IMR-90 (cell line): ENCODE results near the gene DMRT2. TPM values are rescaled to one million over a fixed set of nuclear protein-coding genes. Genes with fewer than 3 reads are reported as not detected.

ENCODE experiments used
- ATAC-seq: fragments of 200-7000 bp; cut with Tn5 transposase; 2 replicates; pipeline ENCODE4 v1.9.1; 2020; ENCODE audit warnings: low read depth, mild to moderate bottlenecking, moderate library complexity
- BruUV-seq: library from RNA; stranded (reverse); fragments of 400-500 nt; replicated peaks from 2 replicates; lab custom pipeline; 2021; lab: Mats Ljungman, UMichigan
- CTCF ChIA-PET: fragments of 300-600 bp; formaldehyde crosslinking; extraction: SDS; loops from one replicate; lab custom pipeline; 2021; ENCODE audit warnings: antibody characterized with exemption; lab: Yijun Ruan, JAX
- POLR2A ChIA-PET: fragments of 300-600 bp; sonication (Branson Sonifier 250); formaldehyde crosslinking; loops from one replicate; lab custom pipeline; 2022; ENCODE audit warnings: antibody characterized with exemption; ENCODE audit not compliant: unreplicated experiment; lab: Charles Lee
- DNase-seq: peaks from one replicate; pipeline ENCODE4 v3.0.0; 2013
- H2AFZ ChIP-seq: replicated peaks from 2 replicates; pipeline ENCODE3; 2013; ENCODE audit warnings: low read length, mild to moderate bottlenecking; ENCODE audit not compliant: poor library complexity
- H2AK5ac ChIP-seq: 2 replicates; pipeline ENCODE4 v1.6.1; 2013; ENCODE audit warnings: low read depth, low read length, inconsistent platforms
- H2AK9ac ChIP-seq: replicated peaks from 2 replicates; pipeline ENCODE3; 2013; ENCODE audit warnings: mild to moderate bottlenecking, low read depth, low read length, moderate library complexity; ENCODE audit not compliant: poor library complexity
- H2BK120ac ChIP-seq: 2 replicates; pipeline ENCODE4 v1.6.1; 2013; ENCODE audit warnings: low read depth, low read length, inconsistent platforms
- H2BK15ac ChIP-seq: 3 replicates; pipeline ENCODE4 v1.6.1; 2013; ENCODE audit warnings: low read depth, low read length, inconsistent platforms
- H2BK20ac ChIP-seq: 2 replicates; pipeline ENCODE4 v1.6.1; 2013; ENCODE audit warnings: low read depth, mild to moderate bottlenecking, inconsistent platforms, low read length, moderate library complexity
- H2BK5ac ChIP-seq: 2 replicates; pipeline ENCODE4 v1.6.1; 2013; ENCODE audit warnings: mild to moderate bottlenecking, low read depth, low read length, inconsistent platforms; ENCODE audit not compliant: poor library complexity, severe bottlenecking
- H3K14ac ChIP-seq: replicated peaks from 2 replicates; pipeline ENCODE4 v1.6.1; 2013; ENCODE audit warnings: low read depth, low read length, inconsistent platforms
- H3K18ac ChIP-seq: 2 replicates; pipeline ENCODE4 v1.6.1; 2013; ENCODE audit warnings: low read depth, low read length, control low read depth
- H3K23ac ChIP-seq: 2 replicates; pipeline ENCODE4 v1.6.1; 2013; ENCODE audit warnings: low read depth, low read length, inconsistent platforms
- H3K27ac ChIP-seq: 2 replicates; pipeline ENCODE4 v1.5.1; 2013; ENCODE audit warnings: mild to moderate bottlenecking, control low read depth, low read length; ENCODE audit not compliant: insufficient read depth
- H3K27me3 ChIP-seq: 2 replicates; pipeline ENCODE4 v1.6.1; 2013; ENCODE audit warnings: low read length; ENCODE audit not compliant: control insufficient read depth, insufficient read depth
- H3K36me3 ChIP-seq: 2 replicates; pipeline ENCODE4 v1.6.1; 2013; ENCODE audit warnings: low read length, mixed read lengths; ENCODE audit not compliant: control insufficient read depth, insufficient read depth
- H3K4ac ChIP-seq: 2 replicates; pipeline ENCODE4 v1.6.1; 2013; ENCODE audit warnings: low read depth, low read length, inconsistent platforms
- H3K4me1 ChIP-seq: 2 replicates; pipeline ENCODE4 v1.6.1; 2013; ENCODE audit warnings: low read length, mixed read lengths; ENCODE audit not compliant: control insufficient read depth, insufficient read depth
- H3K4me2 ChIP-seq: 2 replicates; pipeline ENCODE4 v1.6.1; 2013; ENCODE audit warnings: low read depth, mild to moderate bottlenecking, control low read depth, low read length, moderate library complexity
- H3K4me3 ChIP-seq: 2 replicates; pipeline ENCODE4 v1.5.1; 2013; ENCODE audit warnings: low read depth, mild to moderate bottlenecking, control low read depth, low read length, moderate library complexity; ENCODE audit not compliant: insufficient read depth
- H3K56ac ChIP-seq: 2 replicates; pipeline ENCODE4 v1.6.1; 2013; ENCODE audit warnings: low read length, inconsistent platforms; ENCODE audit not compliant: insufficient read depth; ENCODE audit errors: extremely low read depth
- H3K79me1 ChIP-seq, 2 experiments: 2 replicates each; pipeline ENCODE4 v1.6.1; 2013; ENCODE audit warnings: low read length in 2 of 2, inconsistent platforms in 1 of 2, low read depth in 1 of 2
- H3K9ac ChIP-seq: 2 replicates; pipeline ENCODE4 v1.6.1; 2013; ENCODE audit warnings: low read depth, low read length, control low read depth
- H3K9me1 ChIP-seq: 2 replicates; pipeline ENCODE4 v1.6.1; 2013; ENCODE audit warnings: low read length, inconsistent platforms; ENCODE audit not compliant: insufficient read depth
- H3K9me3 ChIP-seq: 2 replicates; pipeline ENCODE4 v1.6.1; 2013; ENCODE audit warnings: low read length; ENCODE audit not compliant: control insufficient read depth, insufficient read depth
- H4K20me1 ChIP-seq: 2 replicates; pipeline ENCODE4 v1.6.1; 2013; ENCODE audit warnings: low read length, inconsistent platforms; ENCODE audit not compliant: insufficient read depth
- H4K5ac ChIP-seq: 2 replicates; pipeline ENCODE4 v1.6.1; 2013; ENCODE audit warnings: mild to moderate bottlenecking, low read depth, low read length, control low read depth
- H4K8ac ChIP-seq, 2 experiments: 2 replicates each; pipeline ENCODE4 v1.6.1; 2013; ENCODE audit warnings: low read depth in 2 of 2, low read length in 2 of 2, control low read depth in 1 of 2, inconsistent platforms in 1 of 2
- H4K91ac ChIP-seq: 2 replicates; pipeline ENCODE4 v1.6.1; 2013; ENCODE audit warnings: low read depth, low read length, inconsistent platforms; ENCODE audit not compliant: insufficient read depth
- CEBPB ChIP-seq: IDR thresholded peaks from 2 replicates; pipeline ENCODE4 v1.6.1; 2012; ENCODE audit warnings: low read depth, low read length, improper control_type of control experiment
- CTCF ChIP-seq: conservative IDR thresholded peaks from 2 replicates; pipeline ENCODE4 v1.5.1; 2012; ENCODE audit warnings: mild to moderate bottlenecking, low read depth, low read length, improper control_type of control experiment
- MAFK ChIP-seq: IDR thresholded peaks from 2 replicates; pipeline ENCODE4 v1.6.1; 2012; ENCODE audit warnings: low read depth, low read length, improper control_type of control experiment
- MAZ ChIP-seq: IDR thresholded peaks from 2 replicates; pipeline ENCODE4 v1.6.1; 2012; ENCODE audit warnings: low read depth, mild to moderate bottlenecking, low read length, improper control_type of control experiment, moderate library complexity, borderline replicate concordance
- MXI1 ChIP-seq: IDR thresholded peaks from 2 replicates; pipeline ENCODE4 v1.6.1; 2012; ENCODE audit warnings: low read depth, mild to moderate bottlenecking, low read length, moderate library complexity, borderline replicate concordance
- NFE2L2 ChIP-seq: fragments of 150-350 bp; IDR thresholded peaks from 2 replicates; pipeline ENCODE4 v1.6.1; 2016; ENCODE audit warnings: low read depth, mild to moderate bottlenecking, low read length
- POLR2A ChIP-seq: IDR thresholded peaks from 2 replicates; pipeline ENCODE4 v1.6.1; 2012; ENCODE audit warnings: mild to moderate bottlenecking, low read depth, low read length
- RFX5 ChIP-seq: IDR thresholded peaks from 2 replicates; pipeline ENCODE4 v1.8.0; 2012; ENCODE audit warnings: low read depth, mild to moderate bottlenecking, low read length, moderate library complexity
- SMC3 ChIP-seq: fragments of 150-350 bp; IDR thresholded peaks from 2 replicates; pipeline ENCODE4 v1.6.1; 2016; ENCODE audit warnings: low read depth, mild to moderate bottlenecking, antibody characterized with exemption, low read length, moderate library complexity
- WGBS, 2 experiments: methylation state at CpG; one replicate each; pipeline versions ENCODE4 v1.1.5 to v1.1.7; 2013; ENCODE audit warnings: missing lambda C conversion rate in 2 of 2; ENCODE audit not compliant: insufficient read length in 1 of 2; ENCODE audit errors: extremely low coverage in 2 of 2; 5-methylcytosine and 5-hydroxymethylcytosine counted together
- dilution Hi-C: fragments of 300-500 bp; cut with HindIII; formaldehyde crosslinking; loops from one replicate; pipeline ENCODE4 v1.14.3; 2018; ENCODE audit warnings: low sequenced_read_pairs; ENCODE audit not compliant: unreplicated experiment
- in situ Hi-C: fragments of 300-500 bp; cut with MboI; formaldehyde crosslinking; loops from 3 replicates; pipeline ENCODE4 v1.14.3; 2019; ENCODE audit warnings: low sequenced_read_pairs, inconsistent platforms, mixed read lengths
- intact Hi-C: fragments of 100-400 bp; cut with micrococcal nuclease; formaldehyde crosslinking; loops from 2 replicates; pipeline ENCODE4 v1.10.0; 2022
- polyA plus RNA-seq, 3 experiments: library from polyadenylated mRNA; depleted of rRNA; stranded (reverse); fragments of >200 nt; gene quantifications; 2 replicates each; pipeline ENCODE4 v1.2.3, GENCODE V29; 2012; ENCODE audit warnings: low replicate concordance in 1 of 3
- total RNA-seq: library from RNA; depleted of rRNA; stranded (reverse); fragments of >200 nt; gene quantifications from 2 replicates; pipeline ENCODE4 v1.2.3, GENCODE V29; 2012

DMRT2 gene
- total and polyA plus RNA-seq, 2 of the 4 experiments (the other 2 are of a cell fraction), result not detected

GRCh38 chr9:1077616-1078015, 27.5 kb downstream of the DMRT2 start:
- no peak for DNase-seq
- Histone ChIP-seq H3K36me3 (no peaks in the 10 kb centered on the region), H3K27ac (no peak overlapping the region), H3K4me2 (no peak overlapping the region), H2AK5ac (no peak overlapping the region), H3K14ac (no peak overlapping the region), H2BK15ac (no peak overlapping the region), H3K4me1 (no peaks in the 10 kb centered on the region), H3K9ac (no peak overlapping the region), H3K9me3 (no peaks in the 10 kb centered on the region), H3K9me1 (no peaks in the 10 kb centered on the region), H3K4ac (no peak overlapping the region), H3K23ac (no peak overlapping the region), H4K5ac (no peak overlapping the region), H2BK20ac (no peak overlapping the region), H3K79me1 (no peaks in the 10 kb centered on the region), H3K18ac (no peak overlapping the region), H2BK120ac (no peak overlapping the region), H2BK5ac (no peak overlapping the region), H4K20me1 (no peaks in the 10 kb centered on the region), H2AK9ac (no peak overlapping the region), H3K56ac (no peak overlapping the region), H3K4me3 (no peak overlapping the region), H3K27me3 (no peaks in the 10 kb centered on the region), H4K8ac (no peak overlapping the region), H2AFZ (no peak overlapping the region), H4K91ac (no peak overlapping the region)
- in situ Hi-C loops (no loop called here), dilution Hi-C loops (no loop called here), intact Hi-C loops (no loop called here)
- ATAC-seq, result no peak
- POLR2A ChIA-PET, result no interaction called here
- no peak for TF ChIP-seq SMC3
- TF ChIP-seq POLR2A, result no peak
- TF ChIP-seq MXI1, result no peak
- TF ChIP-seq MAZ, result no peak
- no peak for TF ChIP-seq MAFK
- TF ChIP-seq CEBPB, result no peak
- no peak for TF ChIP-seq RFX5
- TF ChIP-seq CTCF, result no peak
- no peak for TF ChIP-seq NFE2L2
- CTCF ChIA-PET, result no interaction called here
- no CpG with 5 or more reads among the region's 2 CpGs for WGBS, 2 experiments
- no TSS peak for BruUV-seq
